Transverse colon (tissue), 4 donors: ENCODE data around the gene AMFR.

ENCODE experiments used
- CTCF ChIP-seq, 5 experiments: fragments of 200-600 bp in 3 of 5; fragments of 450-650 bp in 2 of 5; sonication (generic) in 3 of 5; IDR thresholded peaks; 1 replicate in 2 of 5; 2 replicates in 3 of 5; pipeline ENCODE4 v1.5.1; 2016 to 2017; ENCODE audit warnings: antibody characterized with exemption in 5 of 5, inconsistent platforms in 3 of 5, mild to moderate bottlenecking in 2 of 5, moderate library complexity in 1 of 5
- EP300 ChIP-seq: sonication (generic); formaldehyde crosslinking; IDR thresholded peaks from one replicate; pipeline ENCODE4 v1.6.1; 2017; ENCODE audit warnings: antibody characterized with exemption, low read depth
- POLR2A ChIP-seq: fragments of 450-650 bp; IDR thresholded peaks from one replicate; pipeline ENCODE4 v1.6.1; 2016; ENCODE audit warnings: antibody characterized with exemption, mild to moderate bottlenecking, moderate library complexity
- POLR2AphosphoS5 ChIP-seq, 3 donors: sonication (generic); formaldehyde crosslinking; IDR thresholded peaks; one replicate each; pipeline ENCODE4 v1.6.1; 2016; ENCODE audit warnings: antibody characterized with exemption in 3 of 3

DNA sequence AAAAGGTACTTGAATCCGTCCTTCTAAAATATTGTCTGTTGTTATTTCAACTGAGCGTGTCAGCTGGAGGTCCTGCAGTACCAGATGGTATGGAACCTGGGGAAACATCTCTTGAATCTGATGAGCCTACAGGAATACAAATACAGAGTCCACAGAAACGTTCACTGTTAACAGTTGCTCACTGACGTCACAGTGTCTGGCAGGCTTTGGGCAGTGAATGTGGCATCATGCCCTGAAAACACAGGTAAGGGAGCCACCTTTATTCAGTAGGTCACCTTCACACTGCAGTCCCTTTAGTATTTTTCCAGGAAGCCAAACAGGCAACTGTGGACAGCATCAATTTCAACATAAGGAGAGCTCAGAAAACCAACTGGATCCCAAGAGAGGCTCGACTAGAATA, 56.1 kb downstream of the AMFR start:
- no peak for TF ChIP-seq POLR2A
- no peak for TF ChIP-seq CTCF (IDR thresholded peaks at IDR 0.05)
- TF ChIP-seq EP300: no peak
- TF ChIP-seq POLR2AphosphoS5 (IDR thresholded peaks at IDR 0.05): no peak
